Measurements from ENCODE around the gene LRMDA.

Gene LRMDA

DNA sequence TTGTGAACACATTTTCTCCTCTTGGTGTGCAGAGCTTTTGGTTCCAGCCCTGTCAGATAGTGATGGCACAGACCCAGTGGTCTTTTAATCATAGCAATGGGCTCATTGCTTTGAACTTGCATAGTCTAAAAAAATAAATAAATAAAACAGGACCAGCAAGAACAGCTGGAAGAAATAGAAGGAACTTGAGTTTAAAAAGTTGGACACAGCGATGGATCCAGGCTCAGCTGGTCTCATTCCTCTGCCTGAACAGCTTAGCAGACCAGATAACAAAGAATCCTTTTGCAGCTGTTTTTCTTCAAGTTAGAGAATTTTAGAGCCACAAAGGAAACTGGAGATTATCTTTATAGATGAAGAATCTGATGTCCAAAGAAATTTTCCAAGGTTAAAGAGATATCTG, 1005.6 kb downstream of the LRMDA start:
- DNase-seq, result no peak

DNA sequence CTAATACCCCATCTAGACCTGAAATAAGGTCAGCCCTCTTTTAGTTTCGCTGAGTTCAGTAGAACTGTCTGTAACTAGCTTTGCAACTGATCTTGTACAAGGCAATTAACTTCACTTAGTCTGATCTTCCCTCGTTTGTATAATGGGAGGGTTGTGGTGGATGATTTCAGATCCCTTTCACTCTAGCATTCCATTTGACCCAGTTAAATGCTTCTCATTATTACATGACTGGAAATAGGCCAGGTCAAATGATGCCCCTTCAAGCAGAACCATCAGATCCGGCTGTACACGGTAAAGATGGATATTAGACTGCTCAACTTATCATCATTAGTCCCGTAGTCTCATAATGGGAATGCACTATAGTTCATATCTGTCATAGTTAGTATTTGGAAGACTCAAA, 1009.0 kb downstream of the LRMDA start:
- no peak for DNase-seq

DNA sequence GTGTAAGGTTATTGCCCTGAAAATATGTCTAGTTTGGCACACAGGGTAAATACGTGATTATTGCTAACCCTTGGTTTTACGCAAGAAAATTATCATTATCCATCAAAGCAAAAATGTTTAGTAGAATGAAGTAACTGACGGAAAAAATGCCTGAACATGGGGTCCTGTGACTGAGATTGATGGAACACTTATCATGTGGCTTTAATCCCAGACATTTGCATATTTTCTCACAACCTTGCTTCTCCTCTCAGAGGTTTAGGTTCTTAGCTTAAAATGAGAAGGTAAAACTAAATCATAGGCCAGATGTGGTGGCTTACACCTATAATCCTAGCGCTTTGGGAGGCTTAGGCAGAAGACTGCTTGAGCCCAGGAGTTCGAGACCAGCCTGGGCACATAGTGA, 1010.7 kb downstream of the LRMDA start:
- no peak for DNase-seq

DNA sequence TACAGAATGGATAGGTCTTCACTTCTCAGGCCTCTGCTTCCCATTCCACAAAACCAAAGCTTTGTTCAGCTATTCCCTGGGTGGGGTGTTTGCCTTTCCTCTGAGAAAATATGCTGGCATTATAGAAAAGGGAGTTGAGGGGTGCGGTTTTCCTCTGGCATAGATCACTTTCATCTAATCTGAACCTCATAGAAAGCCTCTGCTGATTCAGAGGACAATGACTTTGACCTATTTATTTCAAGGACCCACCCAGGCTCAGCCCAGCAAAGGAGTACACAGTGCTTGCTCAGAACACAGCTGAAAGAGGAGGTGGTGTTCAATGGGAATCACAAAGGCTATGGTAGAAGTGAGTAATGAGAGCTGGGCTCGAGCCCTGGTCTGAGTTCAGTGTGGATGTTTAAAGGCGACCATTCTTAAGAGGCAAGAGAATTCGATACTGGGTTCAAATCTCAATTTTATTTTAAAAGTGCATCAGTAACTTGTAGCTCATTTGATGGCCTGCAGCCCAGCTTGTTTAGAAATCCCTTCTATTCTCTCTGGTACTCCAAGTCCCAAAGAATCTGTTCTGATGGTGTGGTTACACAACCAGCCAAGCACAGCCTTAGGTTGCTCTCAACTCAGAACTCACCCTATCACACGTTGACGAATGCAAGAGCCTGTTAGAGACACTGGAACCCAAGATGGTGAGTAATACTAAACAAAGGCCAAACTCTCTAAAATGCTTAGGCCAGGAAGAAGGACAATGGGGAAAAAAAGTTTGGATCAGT, 1012.8 kb downstream of the LRMDA start:
- DNase-seq, result no peak

DNA sequence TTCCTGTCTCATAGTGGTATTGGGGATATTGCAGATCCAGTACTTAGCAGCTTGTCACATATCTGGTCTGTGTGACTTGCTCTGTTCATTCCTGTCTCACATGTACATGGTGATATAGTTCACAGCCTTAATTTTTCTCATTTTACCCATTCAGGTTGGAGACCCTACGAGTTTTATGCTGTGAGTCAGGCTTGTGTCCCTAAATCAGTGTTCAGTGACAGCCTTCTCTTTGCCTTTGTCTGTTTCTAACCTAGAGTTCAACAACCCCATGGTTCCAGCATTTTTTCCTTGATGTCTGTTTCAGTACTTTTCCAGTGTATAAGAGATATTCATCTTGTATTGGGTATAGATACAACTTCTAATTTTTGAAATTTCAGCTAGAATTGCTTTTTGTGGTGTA, 1016.2 kb downstream of the LRMDA start:
- DNase-seq, result no peak

DNA sequence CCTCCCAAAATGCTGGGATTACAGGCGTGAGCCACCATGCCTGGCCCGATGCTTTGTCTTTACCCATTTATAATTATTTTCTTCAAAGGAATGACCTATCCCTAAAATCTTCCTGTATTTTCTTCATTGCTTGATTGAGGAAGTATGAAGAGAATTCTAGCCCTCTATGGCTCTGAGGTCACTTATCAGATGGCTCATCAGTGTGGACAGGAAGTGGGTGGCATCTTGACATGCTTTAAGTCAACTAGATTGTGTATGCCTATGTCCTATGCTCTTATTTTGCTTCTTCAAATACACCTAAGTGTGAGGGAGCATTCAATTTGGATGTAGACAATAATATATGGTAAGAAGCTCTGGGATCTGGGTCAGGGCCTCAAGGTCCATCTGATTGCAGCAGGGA, 1020.5 kb downstream of the LRMDA start:
- no peak for DNase-seq

DNA sequence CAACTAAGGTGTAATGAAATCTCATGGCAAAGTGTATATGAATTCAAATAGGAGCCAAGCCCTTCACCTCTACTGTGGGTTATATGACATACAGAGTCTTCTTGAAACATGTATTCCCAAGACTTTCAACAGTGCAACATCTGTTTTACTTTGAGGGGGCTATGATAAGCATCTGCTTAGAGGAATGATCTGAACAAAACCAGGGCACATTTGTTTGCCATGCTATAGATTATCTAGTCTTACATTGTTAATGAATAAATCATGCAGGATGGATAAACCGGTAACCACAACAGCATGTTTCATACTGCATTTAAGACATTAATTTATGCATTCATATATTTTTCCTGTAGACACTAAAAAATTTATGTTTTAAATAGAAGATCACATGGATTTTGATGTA, 1021.9 kb downstream of the LRMDA start:
- no peak for DNase-seq

DNA sequence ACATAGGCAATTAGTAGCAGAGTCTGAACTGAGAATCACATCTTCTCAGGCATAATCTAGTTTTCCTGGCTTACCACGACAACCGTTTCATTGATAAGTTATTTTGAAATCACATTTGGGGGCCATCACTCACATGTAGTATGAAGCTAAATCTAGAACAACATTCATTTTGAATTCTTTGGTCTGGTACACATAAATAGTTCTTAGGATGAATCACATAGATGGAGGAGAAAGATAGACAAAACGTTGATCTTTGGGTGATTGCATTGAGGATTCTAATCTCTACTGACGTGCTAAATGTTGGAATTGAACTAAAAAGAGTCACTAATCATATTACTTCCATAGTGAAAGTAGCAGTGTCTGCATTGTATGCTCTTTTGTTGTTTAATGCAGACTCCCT, 1022.6 kb downstream of the LRMDA start:
- no peak for DNase-seq

DNA sequence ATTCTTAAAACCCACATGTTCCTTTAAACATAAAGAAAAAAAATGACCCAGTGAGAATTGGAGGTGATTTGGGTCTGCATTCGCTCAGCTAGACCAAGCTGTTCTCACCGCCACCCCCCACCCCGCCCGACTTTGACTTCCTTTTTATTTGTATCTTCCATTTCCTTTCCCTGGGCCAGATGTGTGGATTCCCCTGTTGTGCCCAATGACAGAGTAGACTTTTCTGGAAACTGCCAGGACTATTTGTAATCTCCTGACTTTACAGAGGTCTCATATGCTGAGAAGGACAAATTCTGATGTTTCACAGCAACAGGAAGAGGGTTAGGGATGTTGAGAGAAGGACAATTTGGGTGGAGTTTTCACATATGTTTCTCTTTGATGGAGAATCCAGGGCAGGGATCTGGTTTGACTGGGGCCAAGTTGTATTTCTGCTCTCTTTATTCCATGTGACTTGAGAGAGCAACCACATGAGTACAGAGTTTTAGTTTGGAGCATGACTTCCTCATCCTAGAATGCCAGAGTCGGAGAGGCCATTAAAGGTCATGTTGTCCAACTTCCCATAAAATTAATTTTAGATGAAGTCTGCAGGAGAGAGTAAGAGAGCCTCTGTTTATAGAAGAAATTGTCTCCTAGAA, 1023.2 kb downstream of the LRMDA start:
- no peak for DNase-seq

DNA sequence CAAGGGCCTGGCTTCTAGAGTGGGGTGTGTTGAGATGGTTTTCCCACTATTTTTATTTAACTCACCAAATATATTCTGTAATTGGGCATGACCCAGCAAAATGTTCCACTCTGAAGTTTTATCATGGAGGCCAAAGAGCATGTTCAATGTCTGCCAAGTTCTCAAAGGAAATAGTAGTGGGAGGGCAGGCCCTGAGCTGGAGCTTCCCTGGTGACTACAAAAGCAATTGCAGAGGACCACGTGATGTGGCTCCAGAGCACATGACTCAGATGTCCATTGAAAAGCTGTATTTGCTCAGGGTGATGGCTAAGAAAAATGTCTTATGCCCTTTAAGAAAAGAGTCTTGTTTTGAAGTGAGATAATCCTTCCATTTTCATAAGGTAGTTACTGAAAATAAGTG, 1024.8 kb downstream of the LRMDA start:
- DNase-seq, result no peak

DNA sequence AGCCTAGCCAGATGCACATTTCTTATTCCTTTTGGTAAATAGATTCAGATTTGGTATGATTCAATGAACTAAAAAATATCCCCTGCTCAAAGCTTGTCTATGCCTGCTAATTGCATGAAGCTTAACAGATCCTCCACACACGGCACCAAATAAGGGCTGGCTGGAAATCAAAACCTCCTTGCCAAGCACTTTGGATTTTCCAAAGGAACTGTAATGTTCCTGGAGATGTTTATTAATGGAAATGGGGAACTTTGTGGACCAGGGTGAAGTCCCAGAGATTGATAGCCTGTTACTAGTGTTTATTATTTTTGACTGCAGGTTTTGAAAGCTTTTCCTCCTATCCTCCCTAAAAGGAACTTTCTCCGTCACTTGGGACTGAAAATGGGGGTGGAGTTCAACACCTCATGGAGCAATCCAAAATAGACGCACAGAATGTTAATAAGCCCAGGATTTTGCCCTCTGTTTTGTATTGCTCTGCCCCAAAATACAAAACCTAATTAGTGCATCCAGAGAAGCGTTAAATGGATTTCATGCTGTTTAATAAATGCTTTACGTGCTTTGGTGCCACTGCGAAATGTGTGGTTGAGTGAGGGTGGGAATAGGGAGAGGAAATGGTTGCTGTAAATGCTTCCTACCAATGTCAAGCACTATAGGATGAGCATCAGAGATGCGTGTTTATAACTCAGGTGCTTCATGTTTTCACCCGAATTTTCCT, 1027.7 kb downstream of the LRMDA start:
- no peak for DNase-seq

DNA sequence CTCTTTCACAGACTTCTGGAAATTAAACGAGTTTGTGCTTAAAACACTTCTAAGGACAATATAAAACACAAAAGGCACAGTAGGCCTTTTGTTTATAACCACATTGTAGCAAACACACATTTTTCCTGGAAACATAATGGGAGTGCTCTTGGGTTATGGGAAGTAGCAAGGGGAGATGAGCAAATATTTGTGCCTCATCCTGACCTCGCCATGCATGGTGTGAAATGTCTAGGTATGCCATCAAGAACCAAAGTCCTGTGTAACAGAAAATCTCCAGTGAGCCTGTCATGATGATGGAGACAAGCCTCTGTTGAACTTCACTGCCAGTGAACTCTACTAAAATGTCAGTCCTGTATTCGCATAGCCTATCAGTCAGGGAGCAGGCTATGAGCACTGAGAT, 1029.6 kb downstream of the LRMDA start:
- DNase-seq, result no peak

DNA sequence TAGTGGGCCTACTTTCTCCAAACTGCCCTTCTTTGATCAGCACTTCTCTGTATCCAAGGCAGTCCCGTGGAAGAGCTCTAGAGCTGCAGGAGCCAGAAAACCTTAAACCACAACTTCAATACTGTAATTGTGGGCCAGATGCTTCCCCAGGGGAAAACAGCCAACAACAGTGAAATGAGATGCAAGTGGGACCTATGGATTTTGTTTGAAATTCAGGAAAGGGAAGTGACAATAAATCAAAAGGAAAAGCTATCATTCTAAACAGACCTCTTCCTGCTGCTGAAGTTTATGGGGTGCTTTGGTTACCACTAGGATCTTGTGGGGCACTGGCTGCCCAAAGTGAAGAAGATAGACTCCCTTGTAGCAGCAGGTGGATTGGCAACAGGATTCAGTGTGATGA, 1031.7 kb downstream of the LRMDA start:
- DNase-seq, result no peak

DNA sequence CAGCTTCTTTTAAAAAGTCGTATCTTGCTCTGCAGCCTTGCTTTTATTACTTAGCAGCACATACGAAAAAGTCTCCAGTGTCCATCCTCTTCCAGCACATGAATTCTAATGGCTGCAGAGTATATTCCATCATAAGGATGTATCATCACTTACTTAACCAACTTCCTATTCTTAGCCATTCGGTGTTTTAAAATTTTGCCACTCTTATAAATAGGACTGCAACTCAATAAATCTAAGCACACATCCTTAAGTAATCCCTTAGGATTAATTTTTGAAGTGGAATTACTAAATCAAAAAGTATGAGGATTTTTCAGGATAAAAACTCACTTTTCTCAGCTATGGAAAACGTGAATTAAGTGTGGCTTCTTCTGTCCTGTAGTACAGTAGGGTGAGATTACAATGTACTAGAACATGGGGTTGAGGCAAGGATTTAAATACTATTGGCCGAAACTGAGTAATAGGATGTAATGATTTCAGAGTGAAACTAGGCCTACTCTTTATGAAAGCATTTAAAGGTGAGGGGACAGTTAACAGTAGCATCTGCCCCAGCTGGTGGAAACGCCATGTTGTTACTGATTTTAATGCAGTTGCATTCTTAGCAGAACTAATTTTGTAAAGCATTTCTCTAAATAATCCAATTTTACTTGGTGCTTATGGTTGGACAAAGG, 1035.5 kb downstream of the LRMDA start:
- DNase-seq, result no peak

DNA sequence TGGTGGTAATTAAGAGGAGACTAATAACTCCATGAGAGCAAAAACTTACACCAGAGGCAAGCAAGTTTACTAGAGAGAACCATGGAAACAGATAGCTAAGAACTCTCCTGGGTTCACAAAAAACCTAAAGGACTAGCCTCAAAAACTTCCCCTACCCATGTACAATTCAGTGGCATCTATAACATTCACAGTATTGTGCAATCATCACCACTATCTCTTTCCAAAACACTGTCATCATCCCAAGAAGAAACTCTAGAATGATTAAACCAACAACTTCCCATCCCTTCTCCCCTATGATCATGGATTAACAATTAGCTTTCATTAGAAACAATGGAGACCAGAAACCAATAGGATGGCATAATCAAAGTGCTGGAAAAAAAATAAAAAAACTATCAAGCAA, 1038.3 kb downstream of the LRMDA start:
- DNase-seq, result no peak

DNA sequence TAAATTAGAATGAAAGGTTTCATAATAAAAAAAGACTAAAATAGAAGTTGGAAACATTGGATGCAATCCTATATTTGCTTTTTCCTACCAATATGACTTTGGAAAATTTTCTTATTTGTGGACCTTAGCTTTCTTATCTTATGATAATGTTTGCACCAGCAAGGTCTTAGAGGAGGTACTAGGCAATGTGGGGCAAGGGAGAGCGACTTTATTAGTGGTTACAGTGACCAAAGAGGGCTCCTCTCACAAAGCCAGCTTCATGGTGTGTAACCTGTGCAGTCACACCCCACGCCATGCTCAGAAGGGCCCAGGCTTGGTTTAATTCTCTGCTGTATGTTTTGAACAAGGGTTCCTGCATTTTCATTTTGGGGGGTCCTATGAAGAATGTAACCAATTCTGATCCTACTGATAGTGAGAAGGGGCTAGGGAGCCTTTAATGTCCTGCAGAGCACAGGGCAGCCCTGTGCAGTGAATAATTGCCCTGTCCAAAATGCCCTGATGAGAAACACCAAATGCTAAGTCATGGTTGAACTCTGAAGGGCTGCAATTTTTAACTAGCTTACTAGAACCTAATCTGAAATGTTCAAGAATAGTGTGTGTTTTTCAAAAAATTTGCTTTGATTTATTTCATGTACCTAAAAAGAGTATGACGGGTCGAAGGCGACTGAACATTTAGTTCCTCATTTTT, 1047.8 kb downstream of the LRMDA start:
- DNase-seq, result no peak

DNA sequence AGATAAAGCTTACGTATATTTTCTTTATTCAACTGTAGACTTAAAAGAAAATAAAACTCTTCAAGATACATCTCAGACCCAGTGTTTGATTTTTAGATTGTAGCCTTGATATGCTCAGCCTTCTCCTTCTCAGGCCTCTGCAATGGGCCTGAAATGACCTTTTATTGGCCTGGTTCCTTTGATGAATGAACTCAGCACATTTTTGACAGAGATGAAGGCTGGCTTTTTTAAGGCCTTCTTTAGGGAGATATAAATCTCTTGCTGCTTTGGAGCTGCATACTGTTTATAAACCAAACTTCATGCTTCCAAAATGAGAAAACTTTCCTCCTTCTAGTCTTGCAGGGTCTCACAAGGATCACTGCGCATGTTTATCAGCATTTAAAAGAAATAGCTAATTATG, 1049.8 kb downstream of the LRMDA start:
- no peak for DNase-seq

DNA sequence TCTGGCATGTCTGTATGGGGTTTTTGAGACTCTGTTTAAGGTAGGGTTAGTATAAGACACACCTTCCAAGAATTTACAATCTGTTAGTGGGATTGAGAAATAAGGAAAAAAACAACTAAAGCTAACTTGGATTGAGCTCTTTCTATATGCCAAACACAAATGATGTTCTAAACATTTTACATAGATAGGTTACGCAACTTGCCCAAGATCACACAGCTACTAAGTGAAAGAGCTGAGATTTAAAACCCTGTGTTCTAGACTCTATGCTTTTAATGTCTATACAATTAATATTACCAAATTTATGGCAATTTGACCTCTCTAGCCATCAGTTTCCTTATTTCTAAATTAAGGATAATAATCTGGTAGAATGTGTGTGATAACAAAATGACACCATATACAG, 1056.2 kb downstream of the LRMDA start:
- no peak for DNase-seq

DNA sequence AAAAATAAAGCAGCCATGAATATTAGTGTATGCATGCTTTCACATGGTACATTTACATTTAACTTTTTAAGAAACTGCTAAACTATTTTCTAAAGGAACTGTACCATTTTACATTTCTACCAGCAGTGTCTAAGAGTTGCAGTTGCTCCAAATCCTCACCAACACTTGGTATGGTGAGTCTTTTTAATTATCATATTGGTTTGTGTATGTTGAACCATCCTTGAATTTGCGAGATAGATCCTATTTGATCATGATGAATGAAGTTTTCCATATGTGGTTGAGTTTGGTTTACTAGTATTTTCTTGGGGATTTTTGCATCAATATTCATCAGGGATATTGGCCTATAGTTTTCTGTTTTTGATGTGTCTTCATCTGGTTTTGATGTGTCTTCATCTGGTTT, 1057.2 kb downstream of the LRMDA start:
- DNase-seq, result no peak

DNA sequence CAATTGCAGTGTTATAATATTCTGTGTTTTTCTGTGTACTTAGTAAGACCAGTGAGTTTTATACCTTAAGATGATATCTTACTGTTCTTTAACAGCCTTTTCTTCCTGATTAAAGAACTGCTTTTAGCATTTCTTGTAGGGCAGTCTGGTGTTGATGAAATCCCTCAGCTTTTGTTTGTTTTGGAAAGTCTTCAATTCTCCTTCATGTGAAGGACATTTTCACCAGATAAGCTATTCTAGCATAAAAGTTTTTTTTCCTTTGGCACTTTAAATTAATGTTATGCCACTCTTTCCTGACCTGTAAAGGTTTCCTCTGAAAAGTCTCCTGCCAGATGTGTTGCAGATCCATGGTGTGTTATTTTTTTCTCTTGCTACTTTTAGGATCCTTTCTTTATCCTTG, 1059.8 kb downstream of the LRMDA start:
- no peak for DNase-seq

DNA sequence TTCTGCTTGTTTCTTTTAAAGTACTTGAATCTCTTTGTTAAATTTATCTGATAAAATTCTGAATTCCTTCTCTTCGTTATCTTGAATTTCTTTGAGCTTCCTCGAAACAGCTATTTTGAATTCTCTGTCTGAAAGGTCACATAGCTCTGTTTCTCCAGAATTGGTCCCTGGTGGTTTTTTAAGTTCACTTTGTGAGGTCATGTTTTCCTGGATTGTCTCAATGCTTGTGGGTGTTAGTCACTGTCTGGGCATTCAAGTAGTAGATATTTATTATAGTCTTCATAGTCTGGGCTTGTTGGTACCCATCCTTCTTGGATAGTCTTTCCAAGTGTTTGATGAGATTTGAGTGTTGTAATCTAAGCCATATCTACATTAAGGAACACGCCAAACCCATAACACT, 1060.6 kb downstream of the LRMDA start:
- DNase-seq, result no peak

DNA sequence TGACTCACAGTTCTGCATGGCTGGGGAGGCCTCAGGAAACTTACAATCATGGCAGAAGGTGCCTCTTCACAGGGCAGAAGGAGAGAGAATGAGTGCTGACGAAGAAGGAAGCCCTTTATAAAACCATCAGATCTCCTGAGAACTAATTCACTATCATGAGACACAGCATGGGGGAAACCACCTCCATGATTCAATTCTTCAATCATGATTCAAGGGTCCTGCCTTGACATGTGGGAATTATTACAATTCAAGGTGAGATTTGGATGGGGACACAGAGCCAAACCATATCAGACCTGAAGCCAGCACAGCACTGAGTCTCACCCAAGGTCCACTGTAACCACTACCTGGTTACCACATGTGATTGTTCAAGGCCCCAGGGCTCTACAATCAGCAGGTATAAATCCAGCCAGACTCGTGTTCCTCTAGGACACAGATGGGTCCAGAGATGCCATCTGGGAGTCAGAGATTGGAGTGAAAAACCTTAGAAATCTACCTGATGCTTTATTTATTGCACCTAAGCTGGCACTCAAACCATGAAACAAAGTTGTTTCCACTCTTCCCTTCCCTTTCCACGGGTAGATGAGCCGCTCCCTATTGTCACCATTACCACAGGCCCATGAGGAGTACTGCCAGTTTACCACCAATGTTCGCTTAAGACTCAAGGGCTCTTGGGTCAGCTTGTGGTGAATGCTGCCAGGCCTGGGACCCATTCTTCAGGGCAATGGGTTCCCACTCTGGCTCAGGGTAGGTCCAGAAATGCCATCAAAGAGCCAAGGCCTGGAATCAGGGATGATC, 1061.5 kb downstream of the LRMDA start:
- DNase-seq, result no peak
